SU-DHL-6 (cell line): ENCODE measurements around the gene CCND1.

Source experiments
- EZH2phosphoT487 ChIP-seq: fragments of 200-600 bp; sonication (generic), shearing (Covaris generic); conservative IDR thresholded peaks from 2 replicates; pipeline ENCODE4 v1.6.1; 2018; ENCODE audit warnings: mild to moderate bottlenecking, antibody characterized with exemption, low read length, moderate library complexity, mixed read lengths
- TF ChIP-seq, protein P1 (sequence below): fragments of 200-600 bp; sonication (generic); IDR thresholded peaks from one replicate; pipeline ENCODE4 v1.5.1; 2017; ENCODE audit warnings: antibody characterized with exemption, mild to moderate bottlenecking, low read length, moderate library complexity; ENCODE audit not compliant: insufficient read depth, poor library complexity, severe bottlenecking

DNA sequence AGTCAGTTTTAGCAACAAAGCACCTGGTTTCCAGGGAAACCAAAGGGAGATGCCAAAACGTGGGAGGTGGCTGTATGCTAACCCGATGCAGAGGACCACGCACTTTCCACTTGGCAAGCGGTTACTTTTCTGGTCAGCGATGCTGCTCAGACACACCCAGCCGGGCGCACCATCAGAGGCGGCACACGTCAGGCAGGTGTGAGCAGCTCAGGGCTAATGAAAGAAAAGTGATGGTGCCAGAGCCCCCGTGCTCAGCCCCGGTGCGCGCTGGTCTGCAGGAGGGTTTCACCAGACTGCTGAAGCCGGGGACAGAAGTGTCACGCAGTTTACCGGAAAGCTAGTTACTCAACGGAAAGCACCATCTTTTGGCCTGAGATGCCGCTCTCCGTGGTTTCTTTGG lies 28.5 kb downstream of the CCND1 start:
- TF ChIP-seq, protein P1, sequence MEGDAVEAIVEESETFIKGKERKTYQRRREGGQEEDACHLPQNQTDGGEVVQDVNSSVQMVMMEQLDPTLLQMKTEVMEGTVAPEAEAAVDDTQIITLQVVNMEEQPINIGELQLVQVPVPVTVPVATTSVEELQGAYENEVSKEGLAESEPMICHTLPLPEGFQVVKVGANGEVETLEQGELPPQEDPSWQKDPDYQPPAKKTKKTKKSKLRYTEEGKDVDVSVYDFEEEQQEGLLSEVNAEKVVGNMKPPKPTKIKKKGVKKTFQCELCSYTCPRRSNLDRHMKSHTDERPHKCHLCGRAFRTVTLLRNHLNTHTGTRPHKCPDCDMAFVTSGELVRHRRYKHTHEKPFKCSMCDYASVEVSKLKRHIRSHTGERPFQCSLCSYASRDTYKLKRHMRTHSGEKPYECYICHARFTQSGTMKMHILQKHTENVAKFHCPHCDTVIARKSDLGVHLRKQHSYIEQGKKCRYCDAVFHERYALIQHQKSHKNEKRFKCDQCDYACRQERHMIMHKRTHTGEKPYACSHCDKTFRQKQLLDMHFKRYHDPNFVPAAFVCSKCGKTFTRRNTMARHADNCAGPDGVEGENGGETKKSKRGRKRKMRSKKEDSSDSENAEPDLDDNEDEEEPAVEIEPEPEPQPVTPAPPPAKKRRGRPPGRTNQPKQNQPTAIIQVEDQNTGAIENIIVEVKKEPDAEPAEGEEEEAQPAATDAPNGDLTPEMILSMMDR = no peak
- TF ChIP-seq EZH2phosphoT487 = no peak
